ENCODE results near the gene TM7SF2.
A peak's percentile ranks its signal among the peaks of the same experiment; 100 is the strongest.

Gene TM7SF2

GRCh38 chr11:65087216-65087615 is 24.5 kb upstream of the TM7SF2 start:
- H3K4me3 ChIP-seq (ENCODE audit: severe bottlenecking): no peak overlapping the region
- peaks cover 13% of the 10 kb centered on the region for H3K4me1 ChIP-seq (ENCODE audit: insufficient read depth, poor library complexity, severe bottlenecking)

GRCh38 chr11:65087827-65088226 is 23.8 kb upstream of the TM7SF2 start:
- peaks cover 27% of the 10 kb centered on the region for H3K36me3 ChIP-seq (ENCODE audit: low read depth)
- no peak for ATAC-seq (ENCODE audit: low read depth)
- H3K4me3 ChIP-seq (ENCODE audit: severe bottlenecking): no peak overlapping the region
- TF ChIP-seq CTCF (IDR thresholded peaks at IDR 0.05; ENCODE audit: poor library complexity, severe bottlenecking): no peak
- no peak overlapping the region for H3K27ac ChIP-seq (ENCODE audit: poor library complexity, severe bottlenecking)
- no peaks in the 10 kb centered on the region for H3K27me3 ChIP-seq (ENCODE audit: insufficient read depth, poor library complexity, severe bottlenecking)
- peaks cover 8% of the 10 kb centered on the region for H3K4me1 ChIP-seq (ENCODE audit: insufficient read depth, poor library complexity, severe bottlenecking)
- H3K9me3 ChIP-seq (ENCODE audit: severe bottlenecking): no peaks in the 10 kb centered on the region
- DNase-seq (ENCODE audit: low spot score): no peak

More at GRCh38 chr11:65087216-65087615, 24.5 kb upstream of the TM7SF2 start:
- no peaks in the 10 kb centered on the region for H3K9me3 ChIP-seq (ENCODE audit: severe bottlenecking)
- no peak for TF ChIP-seq CTCF (IDR thresholded peaks at IDR 0.05; ENCODE audit: poor library complexity, severe bottlenecking)
- no peaks in the 10 kb centered on the region for H3K27me3 ChIP-seq (ENCODE audit: insufficient read depth, poor library complexity, severe bottlenecking)
- no peak overlapping the region for H3K27ac ChIP-seq (ENCODE audit: poor library complexity, severe bottlenecking)
- peaks cover 33% of the 10 kb centered on the region for H3K36me3 ChIP-seq (ENCODE audit: low read depth)
- no peak for ATAC-seq (ENCODE audit: low read depth)
- no peak for DNase-seq (ENCODE audit: low spot score)

GRCh38 chr11:65089621-65090020 is 22.1 kb upstream of the TM7SF2 start:
- no peak overlapping the region for H3K27ac ChIP-seq (ENCODE audit: poor library complexity, severe bottlenecking)
- no peak for DNase-seq (ENCODE audit: low spot score)
- no peak overlapping the region for H3K4me3 ChIP-seq (ENCODE audit: severe bottlenecking)
- H3K4me1 ChIP-seq (ENCODE audit: insufficient read depth, poor library complexity, severe bottlenecking): peaks cover 6% of the 10 kb centered on the region
- peaks cover 23% of the 10 kb centered on the region for H3K36me3 ChIP-seq (ENCODE audit: low read depth)
- TF ChIP-seq CTCF (IDR thresholded peaks at IDR 0.05; ENCODE audit: poor library complexity, severe bottlenecking): no peak
- H3K27me3 ChIP-seq (ENCODE audit: insufficient read depth, poor library complexity, severe bottlenecking): no peaks in the 10 kb centered on the region
- H3K9me3 ChIP-seq (ENCODE audit: severe bottlenecking): no peaks in the 10 kb centered on the region
- no peak for ATAC-seq (ENCODE audit: low read depth)

- H3K9me3 ChIP-seq (ENCODE audit: severe bottlenecking): no peaks in the 10 kb centered on the region
- ATAC-seq (ENCODE audit: low read depth) (no peak), DNase-seq (ENCODE audit: low spot score) (no peak)
- H3K4me3 ChIP-seq (ENCODE audit: severe bottlenecking): no peak overlapping the region
- no peak overlapping the region for H3K27ac ChIP-seq (ENCODE audit: poor library complexity, severe bottlenecking)
- H3K36me3 ChIP-seq (ENCODE audit: low read depth): peaks cover 17% of the 10 kb centered on the region
- TF ChIP-seq CTCF (IDR thresholded peaks at IDR 0.05; ENCODE audit: poor library complexity, severe bottlenecking): no peak
- H3K4me1 ChIP-seq (ENCODE audit: insufficient read depth, poor library complexity, severe bottlenecking): no peaks in the 10 kb centered on the region
- no peaks in the 10 kb centered on the region for H3K27me3 ChIP-seq (ENCODE audit: insufficient read depth, poor library complexity, severe bottlenecking)
These were observed 21.0 kb upstream of the TM7SF2 start for GRCh38 chr11:65090628-65091027.

- TF ChIP-seq CTCF (IDR thresholded peaks at IDR 0.05; ENCODE audit: poor library complexity, severe bottlenecking): no peak
- H3K4me1 ChIP-seq (ENCODE audit: insufficient read depth, poor library complexity, severe bottlenecking): peaks cover 5% of the 10 kb centered on the region
- no peak for DNase-seq (ENCODE audit: low spot score)
- no peak for ATAC-seq (ENCODE audit: low read depth)
- H3K9me3 ChIP-seq (ENCODE audit: severe bottlenecking): no peaks in the 10 kb centered on the region
- peaks cover 15% of the 10 kb centered on the region for H3K36me3 ChIP-seq (ENCODE audit: low read depth)
- peak overlapping the region; percentile 92 for H3K4me3 ChIP-seq (ENCODE audit: severe bottlenecking)
- H3K27me3 ChIP-seq (ENCODE audit: insufficient read depth, poor library complexity, severe bottlenecking): no peaks in the 10 kb centered on the region
- H3K27ac ChIP-seq (ENCODE audit: poor library complexity, severe bottlenecking): no peak overlapping the region
These were observed 16.2 kb upstream of the TM7SF2 start for GRCh38 chr11:65095427-65095826.

Data from RWPE2 (cell line).